GM10847 (cell line): Measurements from ENCODE around the gene FCER2.

ENCODE experiments used
- POLR2A ChIP-seq: IDR thresholded peaks from 2 replicates; pipeline ENCODE4 v1.6.1; 2011; ENCODE audit not compliant: insufficient read length; ENCODE audit errors: extremely low read depth

The FCER2 gene

GRCh38 chr19:7638802-7639465, 63.0 kb downstream of the FCER2 start:
- TF ChIP-seq POLR2A: no peak
